G401.6 (cell line): ENCODE measurements around the gene VSIR.

Source experiments
- FAIRE-seq: peaks from 2 replicates; lab custom pipeline; 2012; peaks lifted over from hg19 to GRCh38; lab: Jason Lieb, UNC

Gene VSIR

GRCh38 chr10:71763352-71764127, 9.8 kb downstream of the VSIR start:
- FAIRE-seq: no peak

- no peak for FAIRE-seq
Observed at GRCh38 chr10:71762324-71762723, 11.0 kb downstream of the VSIR start.

- FAIRE-seq: no peak
Observed at GRCh38 chr10:71761541-71762113, 11.7 kb downstream of the VSIR start.

- no peak for FAIRE-seq
Observed at GRCh38 chr10:71761105-71761511, 12.2 kb downstream of the VSIR start.

- no peak for FAIRE-seq
Observed at GRCh38 chr10:71757399-71757922, 15.9 kb downstream of the VSIR start.

- no peak for FAIRE-seq
Observed at GRCh38 chr10:71756311-71757191, 16.8 kb downstream of the VSIR start.

GRCh38 chr10:71755179-71755879, 18.0 kb downstream of the VSIR start:
- FAIRE-seq: no peak

- no peak for FAIRE-seq
Observed at GRCh38 chr10:71754562-71754961, 18.8 kb downstream of the VSIR start.

GRCh38 chr10:71753960-71754505, 19.3 kb downstream of the VSIR start:
- no peak for FAIRE-seq

GRCh38 chr10:71753091-71753959, 20.0 kb downstream of the VSIR start:
- FAIRE-seq: no peak

GRCh38 chr10:71752391-71753090, 20.8 kb downstream of the VSIR start:
- FAIRE-seq: no peak

- FAIRE-seq: no peak
Observed at GRCh38 chr10:71751515-71752224, 21.6 kb downstream of the VSIR start.

GRCh38 chr10:71750986-71751385, 22.3 kb downstream of the VSIR start:
- no peak for FAIRE-seq

GRCh38 chr10:71750124-71750841, 23.0 kb downstream of the VSIR start:
- no peak for FAIRE-seq

GRCh38 chr10:71749396-71749795, 23.9 kb downstream of the VSIR start:
- FAIRE-seq: no peak

GRCh38 chr10:71748671-71749191, 24.6 kb downstream of the VSIR start:
- no peak for FAIRE-seq

- no peak for FAIRE-seq
Observed at GRCh38 chr10:71747551-71748523, 25.5 kb downstream of the VSIR start.
